Measurements from ENCODE around the gene TPST2.
A peak's percentile ranks its signal among the peaks of the same experiment; 100 is the strongest.

The TPST2 gene

GRCh38 chr22:26581633-26582168 is 8.2 kb downstream of the TPST2 start:
- Mint-ChIP-seq H3K27ac (peak overlapping the region; percentile 75 to 93), H3K36me3 (ENCODE audit: insufficient read depth) (peaks cover 51% of the 10 kb centered on the region), H3K4me3 (peak overlapping the region in 1 of 2 donors; percentile 87), H3K9me3 (no peaks in the 10 kb centered on the region), H3K27me3 (no peaks in the 10 kb centered on the region), H3K4me1 (ENCODE audit: low read depth in 2 of 2) (peaks cover 62 to 81% of the 10 kb centered on the region in 2 donors)
- DNase-seq = no peak
- no peak for ATAC-seq (replicated peaks)

- Mint-ChIP-seq H3K27me3 (no peaks in the 10 kb centered on the region), H3K36me3 (ENCODE audit: insufficient read depth) (peaks cover 45% of the 10 kb centered on the region), H3K9me3 (no peaks in the 10 kb centered on the region), H3K4me1 (ENCODE audit: low read depth in 2 of 2) (peaks cover 61 to 80% of the 10 kb centered on the region in 2 donors), H3K27ac (peak overlapping the region; percentile 75 to 93), H3K4me3 (peak overlapping the region; percentile 11 to 87)
- ATAC-seq (replicated peaks) = no peak
- DNase-seq = no peak
Observed at GRCh38 chr22:26581026-26581425, 8.9 kb downstream of the TPST2 start.

GRCh38 chr22:26580240-26580962 is 9.5 kb downstream of the TPST2 start:
- DNase-seq (no peak), ATAC-seq (replicated peaks) (no peak)
- H3K9me3 Mint-ChIP-seq = no peaks in the 10 kb centered on the region
- H3K36me3 Mint-ChIP-seq (ENCODE audit: insufficient read depth) = peaks cover 41% of the 10 kb centered on the region
- peak overlapping the region; percentile 75 to 93 for H3K27ac Mint-ChIP-seq
- no peaks in the 10 kb centered on the region for H3K27me3 Mint-ChIP-seq
- H3K4me3 Mint-ChIP-seq = peak overlapping the region; percentile 73 to 87
- H3K4me1 Mint-ChIP-seq (ENCODE audit: low read depth in 2 of 2) = peaks cover 59 to 77% of the 10 kb centered on the region in 2 donors

GRCh38 chr22:26579331-26579886 is 10.5 kb downstream of the TPST2 start:
- peak; percentile 94 for ATAC-seq (replicated peaks)
- Mint-ChIP-seq H3K36me3 (ENCODE audit: insufficient read depth) (peaks cover 40% of the 10 kb centered on the region), H3K4me3 (peak overlapping the region; percentile 73 to 87), H3K27ac (peak overlapping the region; percentile 75 to 93), H3K27me3 (no peaks in the 10 kb centered on the region), H3K4me1 (ENCODE audit: low read depth in 2 of 2) (peaks cover 55 to 76% of the 10 kb centered on the region in 2 donors), H3K9me3 (no peaks in the 10 kb centered on the region)
- DNase-seq = peak; percentile 54 to 58 (median 55)

- H3K27ac Mint-ChIP-seq = peak overlapping the region in 1 of 2 donors; percentile 69
Observed at GRCh38 chr22:26577081-26577480, 12.9 kb downstream of the TPST2 start.

GRCh38 chr22:26576026-26576680 is 13.8 kb downstream of the TPST2 start:
- Mint-ChIP-seq H3K4me1 (ENCODE audit: low read depth in 2 of 2) (peaks cover 69 to 84% of the 10 kb centered on the region in 2 donors), H3K4me3 (peak overlapping the region in 1 of 2 donors; percentile 38), H3K36me3 (ENCODE audit: insufficient read depth) (peaks cover 14% of the 10 kb centered on the region), H3K27ac (peak overlapping the region; percentile 2 to 33), H3K27me3 (no peaks in the 10 kb centered on the region), H3K9me3 (no peaks in the 10 kb centered on the region)
- DNase-seq (no peak), ATAC-seq (replicated peaks) (no peak)

More at GRCh38 chr22:26577081-26577480, 12.9 kb downstream of the TPST2 start:
- no peak overlapping the region for H3K4me3 Mint-ChIP-seq
- H3K4me1 Mint-ChIP-seq (ENCODE audit: low read depth in 2 of 2) = peaks cover 64 to 81% of the 10 kb centered on the region in 2 donors
- H3K36me3 Mint-ChIP-seq (ENCODE audit: insufficient read depth) = peaks cover 20% of the 10 kb centered on the region
- DNase-seq = no peak
- ATAC-seq (replicated peaks) = no peak
- no peaks in the 10 kb centered on the region for H3K27me3 Mint-ChIP-seq
- H3K9me3 Mint-ChIP-seq = no peaks in the 10 kb centered on the region

GRCh38 chr22:26574001-26574723 is 15.8 kb downstream of the TPST2 start:
- H3K9me3 Mint-ChIP-seq = no peaks in the 10 kb centered on the region
- ATAC-seq (replicated peaks) = no peak
- H3K4me3 Mint-ChIP-seq = no peak overlapping the region

GRCh38 chr22:26573026-26573662 is 16.8 kb downstream of the TPST2 start:
- Mint-ChIP-seq H3K4me1 (ENCODE audit: low read depth in 2 of 2) (peaks cover 63 to 82% of the 10 kb centered on the region in 2 donors), H3K36me3 (ENCODE audit: insufficient read depth) (peaks cover 12% of the 10 kb centered on the region), H3K4me3 (peak overlapping the region in 1 of 2 donors; percentile 39), H3K27me3 (no peaks in the 10 kb centered on the region), H3K9me3 (no peaks in the 10 kb centered on the region), H3K27ac (peak overlapping the region; percentile 84 to 89)
- DNase-seq = no peak
- peak; percentile 44 for ATAC-seq (replicated peaks)

More at GRCh38 chr22:26574001-26574723, 15.8 kb downstream of the TPST2 start:
- Mint-ChIP-seq H3K4me1 (ENCODE audit: low read depth in 2 of 2) (peaks cover 64 to 82% of the 10 kb centered on the region in 2 donors), H3K36me3 (ENCODE audit: insufficient read depth) (peaks cover 17% of the 10 kb centered on the region), H3K27me3 (no peaks in the 10 kb centered on the region), H3K27ac (peak overlapping the region; percentile 84 to 89)
- DNase-seq = no peak

GRCh38 chr22:26570864-26571525 is 18.9 kb downstream of the TPST2 start:
- Mint-ChIP-seq H3K27me3 (no peaks in the 10 kb centered on the region), H3K4me3 (peak overlapping the region; percentile 5 to 73), H3K36me3 (ENCODE audit: insufficient read depth) (peaks cover 13% of the 10 kb centered on the region), H3K4me1 (ENCODE audit: low read depth in 2 of 2) (peaks cover 71 to 85% of the 10 kb centered on the region in 2 donors), H3K9me3 (no peaks in the 10 kb centered on the region), H3K27ac (peak overlapping the region; percentile 84 to 89)
- no peak for ATAC-seq (replicated peaks)
- no peak for DNase-seq

GRCh38 chr22:26570115-26570514 is 19.8 kb downstream of the TPST2 start:
- Mint-ChIP-seq H3K36me3 (ENCODE audit: insufficient read depth) (peaks cover 17% of the 10 kb centered on the region), H3K9me3 (no peaks in the 10 kb centered on the region), H3K4me3 (no peak overlapping the region), H3K27me3 (no peaks in the 10 kb centered on the region), H3K27ac (peak overlapping the region; percentile 84 to 89), H3K4me1 (ENCODE audit: low read depth in 2 of 2) (peaks cover 69 to 89% of the 10 kb centered on the region in 2 donors)
- ATAC-seq (replicated peaks) (no peak), DNase-seq (no peak)

GRCh38 chr22:26568207-26568706 is 21.7 kb downstream of the TPST2 start:
- Mint-ChIP-seq H3K27me3 (no peaks in the 10 kb centered on the region), H3K4me3 (peak overlapping the region in 1 of 2 donors; percentile 31), H3K9me3 (no peaks in the 10 kb centered on the region), H3K36me3 (ENCODE audit: insufficient read depth) (peaks cover 21% of the 10 kb centered on the region), H3K27ac (peak overlapping the region; percentile 88 to 89), H3K4me1 (ENCODE audit: low read depth in 2 of 2) (peaks cover 75 to 90% of the 10 kb centered on the region in 2 donors)
- no peak for DNase-seq
- ATAC-seq (replicated peaks) = no peak

- ATAC-seq (replicated peaks) (no peak), DNase-seq (no peak)
- peaks cover 69 to 90% of the 10 kb centered on the region in 2 donors for H3K4me1 Mint-ChIP-seq (ENCODE audit: low read depth in 2 of 2)
- no peaks in the 10 kb centered on the region for H3K27me3 Mint-ChIP-seq
- peak overlapping the region in 1 of 2 donors; percentile 31 for H3K4me3 Mint-ChIP-seq
- H3K27ac Mint-ChIP-seq = peak overlapping the region; percentile 88 to 89
- H3K9me3 Mint-ChIP-seq = no peaks in the 10 kb centered on the region
- peaks cover 21% of the 10 kb centered on the region for H3K36me3 Mint-ChIP-seq (ENCODE audit: insufficient read depth)
Observed at GRCh38 chr22:26567610-26568009, 22.3 kb downstream of the TPST2 start.
